ENCODE data around the gene PCDH9.

- TF ChIP-seq MAX (IDR thresholded peaks at IDR 0.05; ENCODE audit: low read depth, low read length): no peak
- no peak for TF ChIP-seq POLR2A (IDR thresholded peaks at IDR 0.05; ENCODE audit: extremely low read depth, insufficient read length)
- no peak for TF ChIP-seq CTCF (IDR thresholded peaks at IDR 0.05; ENCODE audit: low read depth, low read length)
Measured at GRCh38 chr13:67221630-67222226, 8.4 kb downstream of the PCDH9 start.
